ENCODE data around the gene SMU1. TPM values are rescaled to one million over a fixed set of nuclear protein-coding genes. Genes with fewer than 3 reads are reported as not detected.

SMU1 gene
- total RNA-seq, 2 donors from 2014 or later: 25.0 to 28.7 TPM

GRCh38 chr9:33117796-33118195, 41.3 kb upstream of the SMU1 start:
- Histone ChIP-seq H3K27me3 (ENCODE audit: control insufficient read depth, insufficient read depth, low read length, poor library complexity, severe bottlenecking) (no peaks in the 10 kb centered on the region), H3K27ac (ENCODE audit: low read depth, low read length) (no peak overlapping the region), H3K9ac (ENCODE audit: extremely low read depth, low read length, poor library complexity, severe bottlenecking) (no peak overlapping the region), H3K9me3 (ENCODE audit: control insufficient read depth, low read length) (no peaks in the 10 kb centered on the region), H3K4me1 (ENCODE audit: control insufficient read depth, insufficient read depth, low read length) (no peaks in the 10 kb centered on the region), H3K36me3 (ENCODE audit: control insufficient read depth, insufficient read depth, low read length) (peaks cover 51% of the 10 kb centered on the region), H3K4me3 (ENCODE audit: low read length) (no peak overlapping the region)
- peaks cover 7% of the 10 kb centered on the region for H3K4me1 Mint-ChIP-seq
- DNase-seq: no peak
- no peak for TF ChIP-seq CTCF (conservative IDR thresholded peaks at IDR 0.05)
- no peak overlapping the region for H3K4me3 Mint-ChIP-seq
- H3K27ac Mint-ChIP-seq: no peak overlapping the region
- no peaks in the 10 kb centered on the region for H3K27me3 Mint-ChIP-seq (ENCODE audit: insufficient read depth)
- H3K9me3 Mint-ChIP-seq: no peaks in the 10 kb centered on the region
- H3K36me3 Mint-ChIP-seq (ENCODE audit: low read depth): peaks cover 40% of the 10 kb centered on the region
- 96% methylated on average over 4 of the region's 4 CpGs; no CpG with 5 or more reads in 1 of the 2 experiments for WGBS, 2 experiments (ENCODE audit: insufficient coverage in 1 of 2, insufficient read length in 1 of 2)

GRCh38 chr9:33117306-33117705, 40.8 kb upstream of the SMU1 start:
- Histone ChIP-seq H3K9me3 (ENCODE audit: control insufficient read depth, low read length) (no peaks in the 10 kb centered on the region), H3K9ac (ENCODE audit: extremely low read depth, low read length, poor library complexity, severe bottlenecking) (no peak overlapping the region), H3K4me3 (ENCODE audit: low read length) (no peak overlapping the region), H3K27ac (ENCODE audit: low read depth, low read length) (no peak overlapping the region), H3K27me3 (ENCODE audit: control insufficient read depth, insufficient read depth, low read length, poor library complexity, severe bottlenecking) (no peaks in the 10 kb centered on the region), H3K4me1 (ENCODE audit: control insufficient read depth, insufficient read depth, low read length) (no peaks in the 10 kb centered on the region), H3K36me3 (ENCODE audit: control insufficient read depth, insufficient read depth, low read length) (peaks cover 54% of the 10 kb centered on the region)
- H3K4me3 Mint-ChIP-seq: no peak overlapping the region
- H3K4me1 Mint-ChIP-seq: peaks cover 12% of the 10 kb centered on the region
- H3K27me3 Mint-ChIP-seq (ENCODE audit: insufficient read depth): no peaks in the 10 kb centered on the region
- TF ChIP-seq CTCF (conservative IDR thresholded peaks at IDR 0.05): no peak
- peaks cover 44% of the 10 kb centered on the region for H3K36me3 Mint-ChIP-seq (ENCODE audit: low read depth)
- DNase-seq: no peak
- H3K9me3 Mint-ChIP-seq: no peaks in the 10 kb centered on the region
- 71% methylated on average over 1 of the region's 1 CpG; no CpG with 5 or more reads in 1 of the 2 experiments for WGBS, 2 experiments (ENCODE audit: insufficient coverage in 1 of 2, insufficient read length in 1 of 2)
- H3K27ac Mint-ChIP-seq: no peak overlapping the region

- no peaks in the 10 kb centered on the region for H3K27me3 ChIP-seq (ENCODE audit: control insufficient read depth, insufficient read depth, low read length, poor library complexity, severe bottlenecking)
- Mint-ChIP-seq H3K27ac (no peak overlapping the region), H3K4me1 (peaks cover 13% of the 10 kb centered on the region), H3K27me3 (ENCODE audit: insufficient read depth) (no peaks in the 10 kb centered on the region), H3K9me3 (no peaks in the 10 kb centered on the region), H3K36me3 (ENCODE audit: low read depth) (peaks cover 44% of the 10 kb centered on the region), H3K4me3 (no peak overlapping the region)
- H3K36me3 ChIP-seq (ENCODE audit: control insufficient read depth, insufficient read depth, low read length): peaks cover 54% of the 10 kb centered on the region
- no peak for TF ChIP-seq CTCF (conservative IDR thresholded peaks at IDR 0.05)
- no peaks in the 10 kb centered on the region for H3K4me1 ChIP-seq (ENCODE audit: control insufficient read depth, insufficient read depth, low read length)
- H3K27ac ChIP-seq (ENCODE audit: low read depth, low read length): no peak overlapping the region
- H3K4me3 ChIP-seq (ENCODE audit: low read length): no peak overlapping the region
- no peak overlapping the region for H3K9ac ChIP-seq (ENCODE audit: extremely low read depth, low read length, poor library complexity, severe bottlenecking)
- no peak for DNase-seq
- 80 to 93% methylated on average over 1 to 2 of the region's 2 CpGs for WGBS, 2 experiments (ENCODE audit: insufficient coverage in 1 of 2, insufficient read length in 1 of 2)
- H3K9me3 ChIP-seq (ENCODE audit: control insufficient read depth, low read length): no peaks in the 10 kb centered on the region
Measured at GRCh38 chr9:33116860-33117259, 40.4 kb upstream of the SMU1 start.
